HepG2 (cell line): Measurements from ENCODE around the gene FTSJ1. TPM values are rescaled to one million over a fixed set of nuclear protein-coding genes. Genes with fewer than 3 reads are reported as not detected.
A peak's percentile ranks its signal among the peaks of the same experiment; 100 is the strongest.

Experiments used
- ADNP ChIP-seq: sonication (generic); formaldehyde crosslinking; IDR thresholded peaks from 2 replicates; pipeline ENCODE4 v1.4.0; 2020; ENCODE audit warnings: missing genetic modification reagents
- ARNT ChIP-seq: fragments of 450-650 bp; IDR thresholded peaks from 2 replicates; pipeline ENCODE4 v1.6.1; 2017
- ATF1 ChIP-seq: IDR thresholded peaks from 2 replicates; pipeline ENCODE4 v1.6.1; 2016; ENCODE audit warnings: mild to moderate bottlenecking, control low read depth
- BORCS8-MEF2B ChIP-seq: sonication (generic); formaldehyde crosslinking; IDR thresholded peaks from 2 replicates; pipeline ENCODE4 v1.8.0; 2022; ENCODE audit warnings: mild to moderate bottlenecking, missing genetic modification reagents
- BRF2 ChIP-seq: sonication (generic); formaldehyde crosslinking; IDR thresholded peaks from 2 replicates; pipeline ENCODE4 v1.8.1; 2022; ENCODE audit warnings: mild to moderate bottlenecking, missing genetic modification reagents
- CBX2 ChIP-seq, 2 experiments: fragments of 200-600 bp in 1 of 2; sonication (generic); formaldehyde crosslinking in 1 of 2; IDR thresholded peaks; 2 replicates each; pipeline versions ENCODE4 v1.7.0 to v1.8.1; 2018 to 2022; ENCODE audit warnings: low read depth in 2 of 2, low read length in 1 of 2, mild to moderate bottlenecking in 1 of 2, missing genetic modification reagents in 1 of 2
- ESRRA ChIP-seq: sonication (generic); formaldehyde crosslinking; IDR thresholded peaks from 2 replicates; pipeline ENCODE4 v1.5.1; 2020; ENCODE audit warnings: mild to moderate bottlenecking, low read depth, missing genetic modification reagents
- FOXP1 ChIP-seq, 2 experiments: fragments of 450-650 bp in 1 of 2; IDR thresholded peaks; 2 replicates each; pipeline ENCODE4 v1.6.1; 2017 to 2018; ENCODE audit warnings: antibody characterized with exemption in 1 of 2
- HDAC1 ChIP-seq: sonication (generic); formaldehyde crosslinking; IDR thresholded peaks from 2 replicates; pipeline ENCODE4 v1.5.1; 2020; ENCODE audit warnings: mild to moderate bottlenecking, missing genetic modification reagents
- KDM6A ChIP-seq: IDR thresholded peaks from 2 replicates; pipeline ENCODE4 v1.6.1; 2016; ENCODE audit warnings: low read depth
- MXD4 ChIP-seq: IDR thresholded peaks from 2 replicates; pipeline ENCODE4 v1.6.1; 2016; ENCODE audit warnings: mild to moderate bottlenecking, missing biosample characterization, missing genetic modification reagents
- MXI1 ChIP-seq: IDR thresholded peaks from 3 replicates; pipeline ENCODE4 v1.6.1; 2012; ENCODE audit warnings: low read depth, low read length, inconsistent platforms, borderline replicate concordance
- NCOA5 ChIP-seq: sonication (generic); formaldehyde crosslinking; IDR thresholded peaks from 2 replicates; pipeline ENCODE4 v1.4.0; 2020; ENCODE audit warnings: missing genetic modification reagents
- NCOR1 ChIP-seq: fragments of 200-600 bp; sonication (generic); IDR thresholded peaks from 2 replicates; pipeline ENCODE4 v1.7.0; 2017; ENCODE audit warnings: antibody characterized with exemption, low read length, borderline replicate concordance
- NFYC ChIP-seq: IDR thresholded peaks from 2 replicates; pipeline ENCODE4 v1.6.1; 2016; ENCODE audit warnings: missing genetic modification reagents, missing compliant biosample characterization
- NR1H2 ChIP-seq: sonication (generic); formaldehyde crosslinking; IDR thresholded peaks from 2 replicates; pipeline ENCODE4 v1.8.1; 2022; ENCODE audit warnings: low read depth, missing genetic modification reagents, borderline replicate concordance
- POLR2AphosphoS2 ChIP-seq: IDR thresholded peaks from 2 replicates; pipeline ENCODE4 v1.6.1; 2011; ENCODE audit warnings: low read depth, low read length, improper control_type of control experiment
- PRDM10 ChIP-seq: sonication (generic); formaldehyde crosslinking; IDR thresholded peaks from 2 replicates; pipeline ENCODE4 v1.4.0; 2020; ENCODE audit warnings: low read depth, missing genetic modification reagents
- SALL1 ChIP-seq: sonication (generic); formaldehyde crosslinking; IDR thresholded peaks from 2 replicates; pipeline ENCODE4 v1.8.0; 2022; ENCODE audit warnings: mild to moderate bottlenecking, missing genetic modification reagents
- ZBTB34 ChIP-seq: sonication (generic); formaldehyde crosslinking; IDR thresholded peaks from 2 replicates; pipeline ENCODE4 v1.8.0; 2022; ENCODE audit warnings: mild to moderate bottlenecking, missing genetic modification reagents
- ZNF274 ChIP-seq: sonication (generic); formaldehyde crosslinking; IDR thresholded peaks from 2 replicates; pipeline ENCODE4 v1.5.1; 2020; ENCODE audit warnings: mild to moderate bottlenecking, missing genetic modification reagents
- ZNF343 ChIP-seq: sonication (generic); formaldehyde crosslinking; IDR thresholded peaks from 2 replicates; pipeline ENCODE4 v1.4.0; 2020; ENCODE audit warnings: mild to moderate bottlenecking, missing genetic modification reagents
- ZNF570 ChIP-seq: sonication (generic); formaldehyde crosslinking; IDR thresholded peaks from 2 replicates; pipeline ENCODE4 v1.4.0; 2020; ENCODE audit warnings: mild to moderate bottlenecking, missing genetic modification reagents, borderline replicate concordance
- ZNF629 ChIP-seq: sonication (generic); formaldehyde crosslinking; conservative IDR thresholded peaks from 2 replicates; pipeline ENCODE4 v1.5.0; 2020; ENCODE audit warnings: missing genetic modification reagents
- ZNF83 ChIP-seq: sonication (generic); formaldehyde crosslinking; IDR thresholded peaks from 2 replicates; pipeline ENCODE4 v1.4.0; 2020; ENCODE audit warnings: missing genetic modification reagents, mild to moderate bottlenecking, borderline replicate concordance
- ZSCAN29 ChIP-seq: sonication (generic); formaldehyde crosslinking; conservative IDR thresholded peaks from 2 replicates; pipeline ENCODE4 v1.4.0; 2020; ENCODE audit warnings: mild to moderate bottlenecking, missing genetic modification reagents
- polyA plus RNA-seq, 8 experiments: library from polyadenylated mRNA; depleted of rRNA in 3 of 8; stranded (reverse) in 7 of 8; unstranded in 1 of 8; fragments of >200 nt; fragmentation: Illumina TruSeq in 4 of 8; extraction: Trizol in 4 of 8; gene quantifications; 2 replicates each; pipeline versions ENCODE4 v1.2.1 to v1.2.3, GENCODE V29; 2011 to 2016; ENCODE audit warnings: low read depth in 4 of 8, missing spikeins in 1 of 8, mixed read lengths in 1 of 8; ENCODE audit not compliant: insufficient read depth in 1 of 8
- total RNA-seq, 5 experiments: library from RNA; depleted of rRNA; stranded (reverse); fragments of >200 nt; fragmentation: Illumina TruSeq; extraction: Trizol; gene quantifications; 2 replicates each; pipeline ENCODE4 v1.2.3, GENCODE V29; 2016; ENCODE audit warnings: low read depth in 1 of 5

The FTSJ1 gene
- total and polyA plus RNA-seq, 2 of the 13 experiments (the other 11 are each of a cell fraction or from before 2014, with no cell fraction given): 30.3 to 37.9 TPM

GRCh38 chrX:48475774-48476577 is at the start of gene FTSJ1 (continued):
- TF ChIP-seq ARNT: no peak
- TF ChIP-seq SALL1 (CRISPR knock-in tag): peak; percentile 63; the same call in 1 of the 2 replicates
- no peak for TF ChIP-seq POLR2AphosphoS2
- TF ChIP-seq FOXP1 (IDR thresholded peaks at IDR 0.05): no peak
- TF ChIP-seq FOXP1 (CRISPR knock-in tag; IDR thresholded peaks at IDR 0.05): no peak
- 0 out of 2 replicates have a peak, but pooled peaks have one; percentile 12 for TF ChIP-seq ZNF274
- TF ChIP-seq KDM6A (CRISPR knock-in tag): no peak
- TF ChIP-seq NR1H2 (CRISPR knock-in tag): no peak
- TF ChIP-seq NCOR1: no peak
- no peak for TF ChIP-seq ZNF343 (CRISPR knock-in tag)
- TF ChIP-seq BORCS8-MEF2B: peak; percentile 54; the same call in 1 of the 2 replicates
- no peak for TF ChIP-seq ESRRA (CRISPR knock-in tag)
- no peak for TF ChIP-seq ZNF570 (CRISPR knock-in tag)
- no peak for TF ChIP-seq ZNF83 (CRISPR knock-in tag)
- TF ChIP-seq HDAC1: peak; percentile 54; the same call in 1 of the 2 replicates
- TF ChIP-seq BRF2 (CRISPR knock-in tag): no peak
- no peak for TF ChIP-seq MXD4 (CRISPR knock-in tag)
- no peak for TF ChIP-seq ZNF629
- TF ChIP-seq MXI1: peak; percentile 43; the same call in 1 of the 3 replicates
- TF ChIP-seq NFYC (CRISPR knock-in tag): peak; percentile 42; the same call in 1 of the 2 replicates
- TF ChIP-seq ATF1 (CRISPR knock-in tag): peak; percentile 90
- no peak for TF ChIP-seq PRDM10
- TF ChIP-seq ZSCAN29 (CRISPR knock-in tag): no peak
- no peak for TF ChIP-seq NCOA5 (CRISPR knock-in tag)
- no peak for TF ChIP-seq CBX2 (IDR thresholded peaks at IDR 0.05; ENCODE audit: low read depth, low read length)
- no peak for TF ChIP-seq CBX2 (CRISPR knock-in tag; IDR thresholded peaks at IDR 0.05; ENCODE audit: low read depth)
- TF ChIP-seq ADNP (CRISPR knock-in tag): no peak
- no peak for TF ChIP-seq ZBTB34
